ENCODE results near the gene FOXO6. TPM values are rescaled to one million over a fixed set of nuclear protein-coding genes. Genes with fewer than 3 reads are reported as not detected.

Gene FOXO6
- total and polyA plus RNA-seq, 7 donors = 0.42 to 8.6 (median 0.88) TPM

DNA sequence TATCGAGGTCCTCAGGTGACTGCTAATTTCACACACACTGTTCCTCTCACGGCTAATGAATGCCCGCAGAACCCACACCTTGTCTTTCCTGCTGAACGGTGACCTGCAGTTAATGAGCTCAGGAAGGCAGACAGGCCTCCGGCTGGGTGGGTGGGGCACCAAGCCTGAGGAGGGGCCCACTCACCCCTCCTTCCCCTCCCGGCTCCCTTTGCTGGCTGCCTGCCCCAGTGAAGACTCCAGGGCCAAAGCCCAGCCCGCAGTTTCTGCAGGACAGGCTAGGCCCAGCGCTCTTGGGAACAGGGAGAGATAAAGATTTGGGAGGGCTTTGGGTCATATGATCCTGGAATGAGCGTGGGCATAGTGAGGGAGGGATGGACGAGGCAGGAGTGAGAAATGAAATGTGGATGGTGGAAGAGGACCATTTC lies 26.4 kb downstream of the FOXO6 start:
- H3K27ac ChIP-seq = no peak overlapping the region
- H3K4me1 ChIP-seq = peaks cover 6% of the 10 kb centered on the region
- H3K4me3 ChIP-seq = no peak overlapping the region
- ATAC-seq (peak; percentile 44 to 70 (median 68)), DNase-seq (peak; percentile 67 to 83)
- H3K36me3 ChIP-seq (ENCODE audit: insufficient read depth in 1 of 2, low read depth in 1 of 2) = no peaks in the 10 kb centered on the region
- WGBS, 3 donors = 4 to 9% (median 6%) methylated on average over 10 of the region's 10 CpGs
- TF ChIP-seq CTCF (IDR thresholded peaks at IDR 0.05) = no peak
- H3K9me3 ChIP-seq = no peaks in the 10 kb centered on the region
- H3K27me3 ChIP-seq (ENCODE audit: insufficient read depth in 3 of 3, low read length in 2 of 3) = peaks cover 0 to 8% (median 0%) of the 10 kb centered on the region in 3 donors
- intact Hi-C loops (cut with DNase I) = no loop called here

- no peak overlapping the region for H3K4me3 ChIP-seq
- no peaks in the 10 kb centered on the region for H3K9me3 ChIP-seq
- H3K4me1 ChIP-seq = peaks cover 6% of the 10 kb centered on the region
- no peak for DNase-seq
- no peaks in the 10 kb centered on the region for H3K36me3 ChIP-seq (ENCODE audit: insufficient read depth in 1 of 2, low read depth in 1 of 2)
- WGBS, 3 donors = 35 to 54% (median 37%) methylated on average over 6 of the region's 6 CpGs
- intact Hi-C loops (cut with DNase I) = no loop called here
- TF ChIP-seq CTCF (IDR thresholded peaks at IDR 0.05) = no peak
- no peak overlapping the region for H3K27ac ChIP-seq
- peak in 1 of 4 donors; percentile 21 for ATAC-seq
- peaks cover 0 to 8% (median 0%) of the 10 kb centered on the region in 3 donors for H3K27me3 ChIP-seq (ENCODE audit: insufficient read depth in 3 of 3, low read length in 2 of 3)
These were observed 27.3 kb downstream of the FOXO6 start for GRCh38 chr1:41388510-41388909.

- WGBS, 3 donors = 79 to 89% (median 83%) methylated on average over 2 of the region's 2 CpGs
- no peak overlapping the region for H3K27ac ChIP-seq
- intact Hi-C loops (cut with DNase I) = no loop called here
- no peak for TF ChIP-seq CTCF (IDR thresholded peaks at IDR 0.05)
- H3K4me3 ChIP-seq = no peak overlapping the region
- H3K4me1 ChIP-seq = peaks cover 6% of the 10 kb centered on the region
- ATAC-seq (no peak), DNase-seq (no peak)
- H3K36me3 ChIP-seq (ENCODE audit: insufficient read depth in 1 of 2, low read depth in 1 of 2) = no peaks in the 10 kb centered on the region
- H3K9me3 ChIP-seq = no peaks in the 10 kb centered on the region
- peaks cover 0 to 7% (median 0%) of the 10 kb centered on the region in 3 donors for H3K27me3 ChIP-seq (ENCODE audit: insufficient read depth in 3 of 3, low read length in 2 of 3)
These were observed 27.8 kb downstream of the FOXO6 start for GRCh38 chr1:41389009-41389408.

- ATAC-seq = no peak
These were observed 28.9 kb downstream of the FOXO6 start for GRCh38 chr1:41390166-41390565.

More at GRCh38 chr1:41390166-41390565, 28.9 kb downstream of the FOXO6 start:
- no peak overlapping the region for H3K4me3 ChIP-seq
- H3K27me3 ChIP-seq (ENCODE audit: insufficient read depth in 3 of 3, low read length in 2 of 3) = peaks cover 0 to 1% (median 0%) of the 10 kb centered on the region in 3 donors
- H3K4me1 ChIP-seq = peaks cover 6% of the 10 kb centered on the region
- H3K27ac ChIP-seq = no peak overlapping the region
- H3K36me3 ChIP-seq (ENCODE audit: insufficient read depth in 1 of 2, low read depth in 1 of 2) = no peaks in the 10 kb centered on the region
- DNase-seq = no peak
- intact Hi-C loops (cut with DNase I) = no loop called here
- no peak for TF ChIP-seq CTCF (IDR thresholded peaks at IDR 0.05)
- H3K9me3 ChIP-seq = no peaks in the 10 kb centered on the region
- 48 to 65% (median 62%) methylated on average over 10 of the region's 10 CpGs for WGBS, 3 donors
